Calu3 (cell line): ENCODE data around the gene ETS1. TPM values are rescaled to one million over a fixed set of nuclear protein-coding genes. Genes with fewer than 3 reads are reported as not detected.

Experiments
- BruUV-seq: library from RNA; stranded (reverse); fragments of 400-500 nt; replicated peaks from 2 replicates; lab custom pipeline; 2021; lab: Mats Ljungman, UMichigan
- CTCF ChIA-PET: fragments of 300-600 bp; sonication (Branson Sonifier 250); formaldehyde crosslinking; loops from one replicate; lab custom pipeline; 2022; ENCODE audit warnings: antibody characterized with exemption; lab: Charles Lee
- DNase-seq: peaks from one replicate; pipeline ENCODE4 v3.0.0; 2022
- H3K27ac Mint-ChIP-seq: one replicate; pipeline ENCODE4 v1.8.0; 2022; ENCODE audit warnings: mixed read lengths; ENCODE audit not compliant: unreplicated experiment
- H3K27me3 Mint-ChIP-seq: one replicate; pipeline ENCODE4 v1.8.0; 2022; ENCODE audit warnings: mixed read lengths; ENCODE audit not compliant: unreplicated experiment
- H3K36me3 Mint-ChIP-seq: one replicate; pipeline ENCODE4 v1.8.0; 2022; ENCODE audit warnings: mild to moderate bottlenecking, moderate library complexity, mixed read lengths; ENCODE audit not compliant: insufficient read depth, unreplicated experiment
- H3K4me1 Mint-ChIP-seq: one replicate; pipeline ENCODE4 v1.8.0; 2022; ENCODE audit warnings: mild to moderate bottlenecking, low read depth, mixed read lengths; ENCODE audit not compliant: unreplicated experiment
- H3K4me3 Mint-ChIP-seq: one replicate; pipeline ENCODE4 v1.8.0; 2022; ENCODE audit warnings: mild to moderate bottlenecking, low read depth, moderate library complexity, mixed read lengths; ENCODE audit not compliant: unreplicated experiment
- H3K9me3 Mint-ChIP-seq: one replicate; pipeline ENCODE4 v1.8.0; 2022; ENCODE audit warnings: low read depth, mixed read lengths; ENCODE audit not compliant: unreplicated experiment
- intact Hi-C: fragments of 100-400 bp; cut with micrococcal nuclease; formaldehyde crosslinking; loops from one replicate; pipeline ENCODE4 v1.10.0; 2022; ENCODE audit not compliant: unreplicated experiment
- total RNA-seq: library from RNA; stranded (reverse); gene quantifications from 2 replicates; pipeline ENCODE4 v1.2.3, GENCODE V29; 2022
- TF ChIP-seq, protein P1 (sequence below): fragments of 200-600 bp; IDR thresholded peaks from one replicate; pipeline ENCODE4 v1.8.0; 2022; ENCODE audit warnings: antibody characterized with exemption; ENCODE audit not compliant: unreplicated experiment

ETS1 gene
- total RNA-seq, 1 experiment from 2014 or later: 38.4 TPM

DNA sequence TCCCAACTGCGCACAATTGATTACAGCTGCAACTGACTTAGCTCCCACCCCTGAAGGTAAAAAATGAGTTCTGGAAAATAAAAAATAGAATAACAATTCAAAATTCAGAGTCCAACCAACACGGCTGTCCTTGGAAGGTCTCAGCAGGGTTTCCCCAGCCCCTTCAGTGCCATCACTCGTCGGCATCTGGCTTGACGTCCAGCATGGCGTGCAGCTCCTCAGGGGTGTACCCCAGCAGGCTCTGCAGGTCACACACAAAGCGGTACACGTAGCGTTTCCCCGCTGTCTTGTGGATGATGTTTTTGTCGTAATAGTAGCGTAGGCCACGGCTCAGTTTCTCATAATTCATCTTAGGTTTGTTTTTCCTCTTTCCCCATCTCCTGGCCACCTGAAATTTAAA, 125.2 kb downstream of the ETS1 start:
- Mint-ChIP-seq H3K4me3 (no peak overlapping the region), H3K36me3 (peaks cover 23% of the 10 kb centered on the region), H3K9me3 (no peaks in the 10 kb centered on the region), H3K27me3 (no peaks in the 10 kb centered on the region), H3K27ac (no peak overlapping the region), H3K4me1 (peaks cover 22% of the 10 kb centered on the region)
- BruUV-seq: no TSS peak
- TF ChIP-seq, protein P1, sequence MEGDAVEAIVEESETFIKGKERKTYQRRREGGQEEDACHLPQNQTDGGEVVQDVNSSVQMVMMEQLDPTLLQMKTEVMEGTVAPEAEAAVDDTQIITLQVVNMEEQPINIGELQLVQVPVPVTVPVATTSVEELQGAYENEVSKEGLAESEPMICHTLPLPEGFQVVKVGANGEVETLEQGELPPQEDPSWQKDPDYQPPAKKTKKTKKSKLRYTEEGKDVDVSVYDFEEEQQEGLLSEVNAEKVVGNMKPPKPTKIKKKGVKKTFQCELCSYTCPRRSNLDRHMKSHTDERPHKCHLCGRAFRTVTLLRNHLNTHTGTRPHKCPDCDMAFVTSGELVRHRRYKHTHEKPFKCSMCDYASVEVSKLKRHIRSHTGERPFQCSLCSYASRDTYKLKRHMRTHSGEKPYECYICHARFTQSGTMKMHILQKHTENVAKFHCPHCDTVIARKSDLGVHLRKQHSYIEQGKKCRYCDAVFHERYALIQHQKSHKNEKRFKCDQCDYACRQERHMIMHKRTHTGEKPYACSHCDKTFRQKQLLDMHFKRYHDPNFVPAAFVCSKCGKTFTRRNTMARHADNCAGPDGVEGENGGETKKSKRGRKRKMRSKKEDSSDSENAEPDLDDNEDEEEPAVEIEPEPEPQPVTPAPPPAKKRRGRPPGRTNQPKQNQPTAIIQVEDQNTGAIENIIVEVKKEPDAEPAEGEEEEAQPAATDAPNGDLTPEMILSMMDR: no peak
- DNase-seq: no peak
- CTCF ChIA-PET: no interaction called here
- intact Hi-C loops: no loop called here

DNA sequence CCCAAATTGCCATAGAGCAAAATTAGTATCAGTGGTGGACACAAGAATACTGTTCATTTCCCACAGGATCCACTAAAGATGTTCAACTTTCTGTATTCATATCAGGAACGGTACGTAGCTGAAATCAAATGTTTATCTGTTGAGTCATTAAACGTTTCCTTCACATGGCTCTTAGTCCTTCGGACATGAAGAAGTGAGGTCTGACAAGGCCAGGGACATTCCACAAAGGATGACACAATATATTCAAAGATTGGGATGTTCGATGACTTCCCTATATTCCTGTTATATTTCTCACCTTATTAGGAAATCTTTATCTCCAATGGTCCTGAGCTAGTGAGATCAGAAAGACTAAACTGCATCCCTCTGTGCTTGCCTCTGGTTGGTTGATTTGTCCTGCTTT, 129.0 kb downstream of the ETS1 start:
- no TSS peak for BruUV-seq
- DNase-seq: no peak
- H3K4me3 Mint-ChIP-seq: no peak overlapping the region
- intact Hi-C loops: no loop called here
- H3K36me3 Mint-ChIP-seq: peaks cover 25% of the 10 kb centered on the region
- H3K27me3 Mint-ChIP-seq: no peaks in the 10 kb centered on the region
- TF ChIP-seq, protein P1: no peak
- CTCF ChIA-PET: no interaction called here
- H3K27ac Mint-ChIP-seq: no peak overlapping the region
- H3K9me3 Mint-ChIP-seq: no peaks in the 10 kb centered on the region
- peaks cover 9% of the 10 kb centered on the region for H3K4me1 Mint-ChIP-seq

DNA sequence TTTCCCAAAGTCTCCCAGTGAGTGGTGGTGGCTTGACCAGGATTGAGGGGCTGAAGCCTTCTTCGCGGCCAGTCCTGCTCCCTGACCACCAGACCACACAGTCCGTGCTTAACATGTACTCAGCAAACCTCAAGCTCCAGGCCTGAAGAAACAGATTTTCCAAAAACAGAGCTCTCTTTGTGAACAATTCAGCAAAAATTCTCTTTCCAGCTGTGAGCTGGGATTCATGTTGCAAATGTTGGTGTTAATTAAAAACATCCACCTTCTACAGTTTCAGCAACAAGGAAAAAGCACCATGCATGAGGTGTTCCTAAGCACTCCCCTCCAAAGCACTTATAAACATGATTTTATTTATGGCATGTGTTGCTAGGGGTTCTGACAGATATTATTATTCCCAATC, 129.5 kb downstream of the ETS1 start:
- H3K27ac Mint-ChIP-seq: no peak overlapping the region
- H3K9me3 Mint-ChIP-seq: no peaks in the 10 kb centered on the region
- CTCF ChIA-PET: no interaction called here
- no peaks in the 10 kb centered on the region for H3K27me3 Mint-ChIP-seq
- intact Hi-C loops: no loop called here
- no TSS peak for BruUV-seq
- no peak for DNase-seq
- H3K36me3 Mint-ChIP-seq: peaks cover 25% of the 10 kb centered on the region
- TF ChIP-seq, protein P1: no peak
- peaks cover 13% of the 10 kb centered on the region for H3K4me1 Mint-ChIP-seq
- H3K4me3 Mint-ChIP-seq: no peak overlapping the region

DNA sequence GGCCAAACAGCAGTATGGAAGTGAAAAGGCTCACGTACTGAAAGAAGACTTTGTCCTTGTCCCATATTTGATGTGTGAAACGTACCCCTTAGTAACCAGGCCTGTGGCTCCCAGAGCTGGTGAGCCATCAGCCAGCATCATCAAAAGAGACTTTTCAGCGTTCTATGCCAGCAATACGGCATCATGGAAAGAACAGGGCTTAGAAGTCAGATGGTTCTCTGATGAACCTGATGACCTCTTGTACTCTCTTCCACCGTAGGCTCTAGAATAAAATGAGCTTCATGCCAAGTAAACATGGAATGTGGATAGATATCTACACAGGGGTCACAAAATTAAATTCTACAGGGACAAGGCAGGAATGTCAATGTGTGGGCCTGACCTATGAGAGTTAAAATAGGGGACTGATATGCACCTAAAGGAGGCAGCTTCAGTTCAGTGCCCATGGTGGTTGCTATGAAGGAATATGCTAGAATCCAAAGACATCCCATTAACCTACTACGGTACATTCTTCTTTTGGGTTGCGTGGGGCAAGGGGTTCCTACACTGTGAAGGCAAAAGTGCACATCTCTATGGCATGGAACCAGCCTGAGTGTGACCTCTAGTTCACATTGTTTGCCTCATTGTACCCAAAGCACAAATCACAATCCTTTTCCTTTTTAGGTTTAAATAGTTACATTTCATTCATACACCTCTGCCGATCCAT, 130.6 kb downstream of the ETS1 start:
- H3K27ac Mint-ChIP-seq: no peak overlapping the region

More for the DNA sequence above, 130.6 kb downstream of the ETS1 start:
- H3K27me3 Mint-ChIP-seq: no peaks in the 10 kb centered on the region
- TF ChIP-seq, protein P1: no peak
- peaks cover 23% of the 10 kb centered on the region for H3K36me3 Mint-ChIP-seq
- intact Hi-C loops: no loop called here
- peaks cover 24% of the 10 kb centered on the region for H3K4me1 Mint-ChIP-seq
- BruUV-seq: no TSS peak
- no peak for DNase-seq
- H3K4me3 Mint-ChIP-seq: no peak overlapping the region
- no peaks in the 10 kb centered on the region for H3K9me3 Mint-ChIP-seq
- CTCF ChIA-PET: no interaction called here
